HG02610 (cell line): ENCODE measurements around the gene ZBTB5.
"Not testable (repeated sequence)": the region's sequence is repeated elsewhere in the genome, so short reads cannot be mapped to it uniquely, and the experiment has no call there.

Experiments used
- ATAC-seq: cut with Tn5 transposase; IDR thresholded peaks from one replicate; pipeline ENCODE4 v1.9.1; 2021; ENCODE audit warnings: mild to moderate bottlenecking, moderate library complexity; ENCODE audit not compliant: unreplicated experiment

The ZBTB5 gene

GRCh38 chr9:37486616-37487548 lies 21.6 kb upstream of the ZBTB5 start:
- ATAC-seq, result no peak

- ATAC-seq, result no peak
Measured at GRCh38 chr9:37486256-37486615, 21.0 kb upstream of the ZBTB5 start.

- peak; percentile 98 for ATAC-seq
Measured at GRCh38 chr9:37485389-37486255, 20.4 kb upstream of the ZBTB5 start, which contains the start of gene POLR1E. POLR1E (plus strand) TSS chr9:37485948; CDS start chr9:37486048, 100 bp downstream.

- ATAC-seq, result no peak
Measured at GRCh38 chr9:37480759-37481158, 15.5 kb upstream of the ZBTB5 start.

- ATAC-seq, result not testable (repeated sequence)
Measured at GRCh38 chr9:37477987-37478619, 12.9 kb upstream of the ZBTB5 start.

- ATAC-seq, result not testable (repeated sequence)
Measured at GRCh38 chr9:37477443-37477842, 12.2 kb upstream of the ZBTB5 start.

GRCh38 chr9:37476930-37477329 lies 11.7 kb upstream of the ZBTB5 start:
- ATAC-seq, result no peak

- no peak for ATAC-seq
Measured at GRCh38 chr9:37474438-37474837, 9.2 kb upstream of the ZBTB5 start.

- ATAC-seq, result not testable (repeated sequence)
Measured at GRCh38 chr9:37473982-37474381, 8.7 kb upstream of the ZBTB5 start.

- no peak for ATAC-seq
Measured at GRCh38 chr9:37471942-37472684, 6.9 kb upstream of the ZBTB5 start.

- no peak for ATAC-seq
Measured at GRCh38 chr9:37468620-37469019, 3.4 kb upstream of the ZBTB5 start.

GRCh38 chr9:37467530-37467929 lies 2.3 kb upstream of the ZBTB5 start:
- ATAC-seq, result not testable (repeated sequence)

- peak; percentile 3 for ATAC-seq
Measured at GRCh38 chr9:37466037-37466709, 923 bp upstream of the ZBTB5 start.

GRCh38 chr9:37464426-37465248 lies 613 bp downstream of the ZBTB5 start:
- peak; percentile 36 for ATAC-seq

GRCh38 chr9:37464006-37464405 lies 1.2 kb downstream of the ZBTB5 start:
- ATAC-seq, result no peak

GRCh38 chr9:37456817-37457216 lies 8.4 kb downstream of the ZBTB5 start:
- ATAC-seq, result no peak

- ATAC-seq, result no peak
Measured at GRCh38 chr9:37455884-37456647, 9.2 kb downstream of the ZBTB5 start.

GRCh38 chr9:37454238-37454637 lies 11.0 kb downstream of the ZBTB5 start:
- no peak for ATAC-seq
